Measurements from ENCODE around the gene SDHAF4. TPM values are rescaled to one million over a fixed set of nuclear protein-coding genes. Genes with fewer than 3 reads are reported as not detected.

The SDHAF4 gene
- total RNA-seq, 1 donor from 2014 or later = 9.0 TPM

GRCh38 chr6:70633870-70634269 is 67.1 kb downstream of the SDHAF4 start:
- no peak for DNase-seq
- Mint-ChIP-seq H3K9me3 (ENCODE audit: unreplicated experiment) (no peaks in the 10 kb centered on the region), H3K27ac (ENCODE audit: unreplicated experiment) (no peak overlapping the region), H3K4me3 (ENCODE audit: unreplicated experiment) (no peak overlapping the region), H3K36me3 (ENCODE audit: unreplicated experiment) (no peaks in the 10 kb centered on the region), H3K4me1 (ENCODE audit: low read depth, unreplicated experiment) (no peaks in the 10 kb centered on the region), H3K27me3 (ENCODE audit: unreplicated experiment) (peaks cover 2% of the 10 kb centered on the region)
- TF ChIP-seq CTCF (IDR thresholded peaks at IDR 0.05; ENCODE audit: partially characterized antibody, unreplicated experiment) = no peak

- no peak overlapping the region for H3K4me3 Mint-ChIP-seq (ENCODE audit: unreplicated experiment)
- H3K4me1 Mint-ChIP-seq (ENCODE audit: low read depth, unreplicated experiment) = no peaks in the 10 kb centered on the region
- DNase-seq = no peak
- H3K27me3 Mint-ChIP-seq (ENCODE audit: unreplicated experiment) = peaks cover 2% of the 10 kb centered on the region
- TF ChIP-seq CTCF (IDR thresholded peaks at IDR 0.05; ENCODE audit: partially characterized antibody, unreplicated experiment) = no peak
- H3K9me3 Mint-ChIP-seq (ENCODE audit: unreplicated experiment) = no peaks in the 10 kb centered on the region
- H3K27ac Mint-ChIP-seq (ENCODE audit: unreplicated experiment) = no peak overlapping the region
- H3K36me3 Mint-ChIP-seq (ENCODE audit: unreplicated experiment) = no peaks in the 10 kb centered on the region
Observed at GRCh38 chr6:70636596-70636995, 69.9 kb downstream of the SDHAF4 start.

GRCh38 chr6:70638468-70638867 is 71.7 kb downstream of the SDHAF4 start:
- TF ChIP-seq CTCF (IDR thresholded peaks at IDR 0.05; ENCODE audit: partially characterized antibody, unreplicated experiment) = no peak
- Mint-ChIP-seq H3K27ac (ENCODE audit: unreplicated experiment) (no peak overlapping the region), H3K4me1 (ENCODE audit: low read depth, unreplicated experiment) (no peaks in the 10 kb centered on the region), H3K27me3 (ENCODE audit: unreplicated experiment) (peaks cover 2% of the 10 kb centered on the region), H3K4me3 (ENCODE audit: unreplicated experiment) (no peak overlapping the region), H3K36me3 (ENCODE audit: unreplicated experiment) (no peaks in the 10 kb centered on the region), H3K9me3 (ENCODE audit: unreplicated experiment) (no peaks in the 10 kb centered on the region)
- no peak for DNase-seq

Other genes with a start within 250 kb of the SDHAF4 start
- gene FAM135A, start 153.4 kb upstream of the SDHAF4 start, total RNA-seq (ENCODE audit: unreplicated experiment) = 22.3 TPM
- gene SMAP1, start 101.0 kb downstream of the SDHAF4 start, total RNA-seq (ENCODE audit: unreplicated experiment) = 33.3 TPM

Data from glutamatergic neuron (in vitro differentiated cells).